K562 (cell line): ENCODE results near the gene BIN1.

Experiments used
- AFF4 ChIP-seq: sonication (generic); formaldehyde crosslinking; IDR thresholded peaks from 2 replicates; pipeline ENCODE4 v1.8.0; 2023; ENCODE audit warnings: mild to moderate bottlenecking, missing genetic modification reagents
- CHD2 ChIP-seq: IDR thresholded peaks from 2 replicates; pipeline ENCODE4 v1.6.1; 2011; ENCODE audit warnings: low read depth, low read length
- FOXJ2 ChIP-seq: fragments of 200-800 bp; sonication (Bioruptor generic); IDR thresholded peaks from 2 replicates; pipeline ENCODE4 v1.6.1; 2016; ENCODE audit warnings: missing genetic modification characterization, missing compliant biosample characterization
- NFYB ChIP-seq: IDR thresholded peaks from 2 replicates; pipeline ENCODE4 v1.6.1; 2011; ENCODE audit warnings: mild to moderate bottlenecking, moderate library complexity; ENCODE audit not compliant: insufficient read length; ENCODE audit errors: extremely low read depth
- POLR2A ChIP-seq: fragments of 450-650 bp; conservative IDR thresholded peaks from 2 replicates; pipeline ENCODE4 v1.6.1; 2016
- RBM22 ChIP-seq: fragments of 200-400 bp; formaldehyde crosslinking; IDR thresholded peaks from 2 replicates; pipeline ENCODE4 v1.6.1; 2018; ENCODE audit warnings: low read length, low read depth; ENCODE audit not compliant: poor library complexity, severe bottlenecking
- RBM39 ChIP-seq: fragments of 200-400 bp; formaldehyde crosslinking; optimal IDR thresholded peaks from 2 replicates; pipeline ENCODE3; 2018; ENCODE audit warnings: low read depth, low read length
- TF ChIP-seq, protein P1 (sequence below), 3 experiments: IDR thresholded peaks in 2 of 3; conservative IDR thresholded peaks in 1 of 3; 2 replicates each; pipeline ENCODE4 v1.5.1; 2011 to 2012; ENCODE audit warnings: low read length in 3 of 3, mild to moderate bottlenecking in 3 of 3, control low read depth in 2 of 3, improper control_type of control experiment in 1 of 3, inconsistent platforms in 1 of 3, low read depth in 1 of 3, mixed read lengths in 1 of 3, moderate library complexity in 1 of 3; ENCODE audit not compliant: insufficient read depth in 2 of 3

GRCh38 chr2:127134833-127135830 lies 28.2 kb upstream of the BIN1 start:
- no peak for TF ChIP-seq RBM22
- TF ChIP-seq POLR2A = no peak
- no peak for TF ChIP-seq NFYB
- no peak for TF ChIP-seq RBM39
- TF ChIP-seq AFF4 (CRISPR knock-in tag) = no peak
- TF ChIP-seq CHD2 = no peak
- TF ChIP-seq, protein P1, sequence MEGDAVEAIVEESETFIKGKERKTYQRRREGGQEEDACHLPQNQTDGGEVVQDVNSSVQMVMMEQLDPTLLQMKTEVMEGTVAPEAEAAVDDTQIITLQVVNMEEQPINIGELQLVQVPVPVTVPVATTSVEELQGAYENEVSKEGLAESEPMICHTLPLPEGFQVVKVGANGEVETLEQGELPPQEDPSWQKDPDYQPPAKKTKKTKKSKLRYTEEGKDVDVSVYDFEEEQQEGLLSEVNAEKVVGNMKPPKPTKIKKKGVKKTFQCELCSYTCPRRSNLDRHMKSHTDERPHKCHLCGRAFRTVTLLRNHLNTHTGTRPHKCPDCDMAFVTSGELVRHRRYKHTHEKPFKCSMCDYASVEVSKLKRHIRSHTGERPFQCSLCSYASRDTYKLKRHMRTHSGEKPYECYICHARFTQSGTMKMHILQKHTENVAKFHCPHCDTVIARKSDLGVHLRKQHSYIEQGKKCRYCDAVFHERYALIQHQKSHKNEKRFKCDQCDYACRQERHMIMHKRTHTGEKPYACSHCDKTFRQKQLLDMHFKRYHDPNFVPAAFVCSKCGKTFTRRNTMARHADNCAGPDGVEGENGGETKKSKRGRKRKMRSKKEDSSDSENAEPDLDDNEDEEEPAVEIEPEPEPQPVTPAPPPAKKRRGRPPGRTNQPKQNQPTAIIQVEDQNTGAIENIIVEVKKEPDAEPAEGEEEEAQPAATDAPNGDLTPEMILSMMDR (IDR thresholded peaks at IDR 0.05 in 2 of 3, conservative IDR thresholded peaks at IDR 0.05 in 1 of 3; ENCODE audit: insufficient read depth in 2 of 3, low read depth in 1 of 3, low read length in 3 of 3) = no peak
- TF ChIP-seq FOXJ2 (tag) = no peak
